NCI-H69 (cell line): ENCODE results near the gene TBC1D5.
"Not testable (repeated sequence)": the region's sequence is repeated elsewhere in the genome, so short reads cannot be mapped to it uniquely, and the experiment has no call there.

ENCODE experiments used
- DNase-seq: peaks from one replicate; lab custom pipeline; 2025; lab: John Stamatoyannopoulos, UW

TBC1D5 gene

GRCh38 chr3:17546500-17547255, 195.8 kb downstream of the TBC1D5 start:
- DNase-seq = peak; percentile 95

- DNase-seq = no peak
Measured at GRCh38 chr3:17544632-17545031, 197.8 kb downstream of the TBC1D5 start.

DNA sequence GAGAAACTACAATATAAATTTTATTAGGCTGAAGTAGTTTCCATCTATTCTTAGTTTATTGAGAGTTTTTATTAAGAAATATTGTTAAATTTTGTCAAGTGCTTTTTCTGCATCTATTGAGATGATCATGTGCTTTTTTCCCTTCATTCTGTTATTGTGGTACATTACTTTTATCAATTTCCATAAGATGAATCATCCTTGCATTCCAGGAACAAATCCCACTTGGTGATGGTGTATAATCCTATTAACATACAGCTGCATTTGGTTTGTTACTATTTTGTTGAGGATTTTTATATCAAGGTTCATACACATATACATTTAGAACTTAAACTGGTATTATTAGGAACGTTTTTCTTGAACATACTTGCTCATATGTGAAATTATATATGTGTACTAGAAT, 199.8 kb downstream of the TBC1D5 start:
- DNase-seq = no peak

GRCh38 chr3:17539436-17539835, 203.0 kb downstream of the TBC1D5 start:
- no peak for DNase-seq

DNA sequence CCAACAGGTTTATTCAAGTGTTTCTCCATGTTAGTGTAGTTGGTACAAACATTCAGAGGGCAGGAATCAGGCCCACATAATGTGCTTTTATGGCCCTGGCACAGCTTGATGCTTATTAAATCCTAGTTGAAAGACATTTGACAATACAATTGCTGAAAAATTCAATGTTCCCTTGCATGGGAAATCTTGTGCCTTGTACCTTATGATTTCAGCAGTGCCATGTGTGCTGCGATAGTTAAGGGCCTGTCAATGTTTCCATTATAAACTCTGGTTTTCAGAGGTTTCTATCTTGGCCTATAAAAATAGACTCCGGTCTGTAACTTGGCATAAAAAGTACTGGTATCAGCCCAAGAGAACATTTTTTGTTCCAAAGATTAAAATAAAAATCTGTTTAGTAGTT, 207.2 kb downstream of the TBC1D5 start:
- DNase-seq = peak; percentile 81

DNA sequence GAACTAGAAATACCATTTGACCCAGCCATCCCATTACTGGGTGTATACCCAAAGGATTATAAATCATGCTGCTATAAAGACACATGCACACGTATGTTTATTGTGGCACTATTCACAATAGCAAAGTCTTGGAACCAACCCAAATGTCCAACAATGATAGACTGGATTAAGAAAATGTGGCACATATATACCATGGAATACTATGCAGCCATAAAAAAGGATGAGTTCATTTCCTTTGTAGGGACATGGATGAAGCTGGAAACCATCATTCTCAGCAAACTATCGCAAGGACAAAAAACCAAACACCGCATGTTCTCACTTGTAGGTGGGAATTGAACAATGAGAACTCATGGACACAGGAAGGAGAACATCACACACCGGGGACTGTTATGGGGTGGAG, 210.0 kb downstream of the TBC1D5 start:
- DNase-seq = not testable (repeated sequence)

- DNase-seq = no peak
Measured at GRCh38 chr3:17529677-17530076, 212.8 kb downstream of the TBC1D5 start.

DNA sequence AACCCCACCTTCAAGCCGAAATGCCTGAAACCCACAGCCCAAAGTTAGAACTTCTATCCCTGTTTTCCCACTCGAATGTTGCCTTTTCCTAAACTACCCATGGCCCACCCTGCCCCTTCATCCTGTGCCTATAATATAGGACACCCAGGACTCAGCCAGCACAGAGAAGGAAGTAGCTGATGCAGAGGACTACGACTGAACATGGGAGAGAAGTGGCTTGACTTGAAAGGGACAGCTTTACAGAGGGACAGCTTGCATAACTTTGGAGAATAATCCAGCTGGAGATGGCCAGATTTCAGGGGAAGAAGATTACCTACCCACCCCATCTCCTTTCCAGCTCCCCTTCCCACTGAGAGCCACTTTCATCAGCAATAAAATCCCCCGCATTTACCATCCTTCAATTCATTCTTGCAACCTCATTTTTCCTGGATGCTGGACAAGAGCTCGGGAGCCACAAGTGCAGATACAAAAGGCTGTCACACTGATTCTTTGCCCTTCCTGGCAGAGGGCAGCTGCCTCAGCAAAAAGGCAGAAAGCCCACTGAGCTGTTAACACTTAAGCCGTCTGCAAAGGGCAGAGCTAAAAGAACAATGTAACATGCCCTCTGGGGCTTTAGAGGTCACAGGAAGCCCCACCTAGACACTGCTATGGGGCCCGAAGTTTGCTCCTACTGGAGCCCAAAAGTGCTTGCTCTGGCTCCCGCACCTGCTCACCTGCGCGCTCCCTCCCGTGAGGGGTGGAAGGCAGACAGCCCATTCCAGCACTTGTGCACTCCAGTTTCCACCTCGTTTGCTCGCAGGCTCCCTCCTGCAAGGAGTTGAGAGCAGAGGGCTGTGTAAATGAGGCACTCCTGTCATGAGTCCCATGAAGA, 224.0 kb downstream of the TBC1D5 start:
- peak; percentile 90 for DNase-seq

DNA sequence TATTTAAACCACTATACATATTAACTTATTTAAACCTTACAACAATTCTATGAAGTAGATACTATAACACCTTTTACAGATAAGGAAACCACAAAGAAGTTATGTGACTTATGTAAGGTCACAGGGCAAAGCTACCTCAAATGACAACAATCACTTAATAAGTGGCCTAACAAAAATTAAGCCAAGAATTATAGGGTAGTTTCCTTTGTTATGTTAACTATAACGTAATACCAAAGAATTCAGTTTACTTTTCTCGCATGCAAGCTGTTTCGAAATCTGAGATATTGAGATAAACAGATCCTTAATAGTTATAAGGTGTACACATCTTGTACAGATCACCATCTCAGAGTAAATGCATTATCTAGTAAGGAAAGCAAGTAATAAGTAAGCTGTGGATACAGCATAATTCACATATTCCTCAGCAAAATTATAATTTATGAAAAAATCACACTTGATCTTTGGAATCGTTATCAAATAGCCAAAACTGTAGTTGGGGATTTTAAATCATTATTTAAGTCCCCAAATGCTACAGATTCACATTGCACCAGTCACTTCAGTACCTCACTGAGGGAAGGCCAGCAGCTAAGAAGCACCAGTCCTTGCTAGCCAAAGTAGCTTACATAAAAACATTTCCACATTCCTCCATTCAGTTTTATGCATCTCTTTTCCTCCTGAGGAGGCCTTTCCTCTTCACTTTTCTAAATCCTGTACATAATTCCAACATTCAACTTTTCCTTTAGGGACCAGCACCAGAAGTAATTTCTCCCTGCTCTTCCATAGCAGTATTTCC, 226.8 kb downstream of the TBC1D5 start:
- DNase-seq = peak; percentile 42

DNA sequence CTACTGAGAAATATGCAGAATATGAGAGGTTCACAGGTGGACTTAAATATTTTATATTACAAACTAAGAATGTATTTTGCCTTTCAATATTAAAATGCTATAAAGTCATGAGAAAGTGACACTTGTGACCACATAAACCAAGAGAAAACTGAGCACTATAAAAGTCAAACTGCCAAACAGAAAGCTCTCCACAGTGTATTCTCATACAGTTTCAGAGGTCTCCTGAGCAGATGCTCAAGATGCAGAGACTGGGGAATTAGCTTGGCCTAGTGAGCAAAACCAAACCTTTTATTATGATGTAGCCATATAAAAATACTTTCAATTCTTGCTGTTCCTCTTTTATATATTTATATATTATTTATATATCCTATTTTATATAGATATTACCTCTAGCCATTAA, 227.8 kb downstream of the TBC1D5 start:
- peak; percentile 79 for DNase-seq

DNA sequence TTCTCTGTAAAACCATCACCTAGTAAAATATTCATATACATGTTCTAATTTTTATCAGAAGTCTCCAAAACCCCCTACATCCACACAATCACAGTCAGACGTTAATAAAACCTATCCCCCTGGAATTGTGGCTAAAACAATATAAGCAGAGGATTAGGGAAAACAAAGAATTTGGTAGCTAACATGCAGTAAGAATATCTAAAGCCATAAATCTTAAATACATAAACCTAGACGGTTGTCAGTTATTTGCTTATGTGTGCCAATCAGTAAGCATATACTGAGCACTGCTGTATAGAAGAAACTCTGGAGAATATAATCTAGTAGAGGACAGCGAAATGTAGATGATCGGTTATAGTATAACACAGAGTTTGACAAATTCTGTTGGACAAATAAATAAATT, 232.2 kb downstream of the TBC1D5 start:
- peak; percentile 47 for DNase-seq

DNA sequence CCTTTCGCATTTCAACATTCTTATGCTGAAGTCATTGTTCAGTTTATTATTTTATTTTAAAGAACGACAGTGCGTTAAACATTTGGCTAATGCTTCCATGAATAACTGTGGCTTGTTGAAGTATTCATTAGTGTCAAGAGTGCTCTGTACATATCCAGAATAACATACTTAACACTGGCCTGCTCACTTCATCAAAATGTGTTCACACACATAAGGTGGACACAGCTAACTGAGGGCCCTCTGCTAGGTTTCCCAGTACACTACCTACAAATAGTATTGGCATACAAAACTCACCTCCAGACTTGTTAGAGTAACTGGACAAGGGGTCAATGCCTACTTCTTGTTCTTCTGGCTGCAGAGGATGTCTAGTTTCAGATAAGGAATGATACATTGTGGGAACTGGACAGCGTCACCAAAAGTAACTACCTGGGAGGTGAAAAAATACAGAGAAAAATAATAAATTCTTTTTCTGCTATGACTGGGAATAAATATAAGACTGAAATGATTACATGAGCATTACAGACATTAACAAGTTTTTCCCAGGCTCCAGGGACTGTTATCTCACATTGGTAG, 234.2 kb downstream of the TBC1D5 start:
- peak; percentile 27 for DNase-seq

- DNase-seq = no peak
Measured at GRCh38 chr3:17507480-17507879, 235.0 kb downstream of the TBC1D5 start.

DNA sequence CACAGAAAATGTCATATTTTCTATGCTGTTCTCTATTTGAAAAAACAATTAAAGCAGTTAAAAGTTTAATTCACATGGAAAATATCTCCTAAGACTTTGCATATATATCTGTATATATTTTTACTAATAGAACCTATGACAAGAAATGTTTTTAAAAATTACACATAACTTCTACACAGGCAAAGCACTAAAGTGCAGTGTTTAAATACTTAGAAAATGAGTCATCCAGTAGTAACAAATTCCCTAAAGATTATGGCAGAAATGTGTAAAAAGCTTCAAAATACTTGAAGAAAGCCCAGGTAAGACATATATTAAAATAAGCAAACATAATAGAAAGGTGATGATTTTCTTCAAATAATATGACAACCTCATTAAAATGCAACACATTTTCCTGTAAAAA, 236.6 kb downstream of the TBC1D5 start:
- DNase-seq = no peak

DNA sequence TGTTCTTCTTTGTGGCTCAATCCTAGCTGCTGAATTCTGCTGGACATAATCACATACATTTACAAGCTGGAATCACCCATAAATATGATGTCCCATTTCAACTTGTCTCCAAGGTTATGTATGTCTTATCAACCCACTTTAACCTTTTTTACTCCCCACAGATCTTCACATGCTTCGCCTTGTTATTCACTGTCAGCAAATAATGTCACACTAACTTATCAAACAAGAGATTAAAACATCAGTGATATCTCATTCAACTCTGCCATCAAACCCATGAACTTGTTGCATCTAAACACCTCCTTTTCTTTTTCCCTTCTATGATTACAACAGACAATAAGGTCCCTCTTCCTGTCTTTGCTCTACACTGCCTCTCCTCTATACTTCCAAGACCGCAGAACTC, 240.7 kb downstream of the TBC1D5 start:
- no peak for DNase-seq

- no peak for DNase-seq
Measured at GRCh38 chr3:17500618-17501017, 241.8 kb downstream of the TBC1D5 start.

GRCh38 chr3:17494117-17494809, 248.2 kb downstream of the TBC1D5 start:
- no peak for DNase-seq

GRCh38 chr3:17491601-17492000, 250.8 kb downstream of the TBC1D5 start:
- DNase-seq = no peak

GRCh38 chr3:17491190-17491589, 251.2 kb downstream of the TBC1D5 start:
- DNase-seq = not testable (repeated sequence)

GRCh38 chr3:17489139-17489538, 253.3 kb downstream of the TBC1D5 start:
- no peak for DNase-seq

GRCh38 chr3:17481116-17481515, 261.3 kb downstream of the TBC1D5 start:
- no peak for DNase-seq
